Brain pericyte (primary cell): ENCODE data around the gene GKN2.
A peak's percentile ranks its signal among the peaks of the same experiment; 100 is the strongest.
"Not testable (repeated sequence)": the region's sequence is repeated elsewhere in the genome, so short reads cannot be mapped to it uniquely, and the experiment has no call there.

Experiments used
- DNase-seq: peaks from one replicate; pipeline ENCODE4 v3.0.0-alpha.2; 2012; ENCODE audit warnings: low read depth, low spot score

GKN2 gene

DNA sequence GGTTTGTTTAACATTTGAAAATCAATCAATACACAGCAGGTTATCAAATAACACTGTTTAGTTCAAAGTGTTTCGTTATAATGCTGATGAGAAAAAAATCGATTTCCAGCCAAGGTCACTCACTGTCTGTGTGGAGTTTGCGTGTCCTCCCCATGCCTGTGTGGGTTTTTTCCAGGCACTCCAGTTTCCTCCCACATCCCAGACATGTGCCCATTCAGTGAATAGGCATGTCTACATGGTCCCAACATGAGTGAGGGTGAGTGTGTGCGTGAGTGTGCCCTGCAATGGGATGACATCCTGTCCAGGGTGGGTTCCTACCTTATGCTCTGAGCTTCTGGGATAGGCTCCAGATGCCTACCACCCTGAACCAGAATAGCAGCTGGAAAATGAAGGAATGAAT lies 8.7 kb upstream of the GKN2 start:
- DNase-seq, result no peak

DNA sequence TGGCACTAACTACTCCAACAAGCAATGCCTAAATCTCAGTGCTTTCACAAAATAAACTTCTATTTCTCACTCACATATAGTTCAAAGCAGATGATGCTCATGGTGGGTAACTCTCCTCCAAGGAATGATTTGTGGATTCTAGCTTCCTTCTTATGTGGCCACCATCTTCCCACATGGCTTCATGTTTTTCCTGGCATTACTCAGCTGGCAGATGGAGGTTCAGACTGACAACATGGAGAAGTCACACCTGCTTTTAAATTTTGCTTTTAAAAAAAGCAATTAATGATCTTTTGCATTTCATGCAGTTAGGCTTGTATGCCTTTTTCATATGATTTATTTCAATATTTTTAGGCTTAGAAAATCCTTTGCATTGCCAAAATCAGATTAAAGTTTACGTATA lies 6.3 kb upstream of the GKN2 start:
- DNase-seq, result no peak

DNA sequence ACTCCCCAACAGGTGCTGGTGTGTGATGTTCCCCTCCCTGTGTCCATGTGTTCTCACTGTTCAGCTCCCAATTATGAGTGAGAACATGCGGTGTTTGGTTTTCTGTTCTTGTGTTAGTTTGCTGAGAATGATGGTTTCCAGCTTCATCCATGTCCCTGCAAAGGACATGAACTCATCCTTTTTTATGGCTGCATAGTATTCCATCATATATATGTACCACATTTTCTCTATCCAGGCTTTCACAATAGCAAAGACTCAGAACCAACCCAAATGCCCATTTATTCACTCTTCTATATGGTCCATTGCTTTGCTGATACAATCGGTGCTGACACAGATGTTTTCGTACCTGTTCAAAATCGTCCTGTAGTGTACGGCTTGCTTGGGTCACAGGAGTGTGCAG lies 2.7 kb upstream of the GKN2 start:
- DNase-seq, result not testable (repeated sequence)

- no peak for DNase-seq
These were observed 794 bp downstream of the GKN2 start for GRCh38 chr2:68951899-68952298.

- no peak for DNase-seq
These were observed 4.0 kb downstream of the GKN2 start for GRCh38 chr2:68948710-68949109.

GRCh38 chr2:68946117-68946516 lies 6.6 kb downstream of the GKN2 start:
- no peak for DNase-seq

DNA sequence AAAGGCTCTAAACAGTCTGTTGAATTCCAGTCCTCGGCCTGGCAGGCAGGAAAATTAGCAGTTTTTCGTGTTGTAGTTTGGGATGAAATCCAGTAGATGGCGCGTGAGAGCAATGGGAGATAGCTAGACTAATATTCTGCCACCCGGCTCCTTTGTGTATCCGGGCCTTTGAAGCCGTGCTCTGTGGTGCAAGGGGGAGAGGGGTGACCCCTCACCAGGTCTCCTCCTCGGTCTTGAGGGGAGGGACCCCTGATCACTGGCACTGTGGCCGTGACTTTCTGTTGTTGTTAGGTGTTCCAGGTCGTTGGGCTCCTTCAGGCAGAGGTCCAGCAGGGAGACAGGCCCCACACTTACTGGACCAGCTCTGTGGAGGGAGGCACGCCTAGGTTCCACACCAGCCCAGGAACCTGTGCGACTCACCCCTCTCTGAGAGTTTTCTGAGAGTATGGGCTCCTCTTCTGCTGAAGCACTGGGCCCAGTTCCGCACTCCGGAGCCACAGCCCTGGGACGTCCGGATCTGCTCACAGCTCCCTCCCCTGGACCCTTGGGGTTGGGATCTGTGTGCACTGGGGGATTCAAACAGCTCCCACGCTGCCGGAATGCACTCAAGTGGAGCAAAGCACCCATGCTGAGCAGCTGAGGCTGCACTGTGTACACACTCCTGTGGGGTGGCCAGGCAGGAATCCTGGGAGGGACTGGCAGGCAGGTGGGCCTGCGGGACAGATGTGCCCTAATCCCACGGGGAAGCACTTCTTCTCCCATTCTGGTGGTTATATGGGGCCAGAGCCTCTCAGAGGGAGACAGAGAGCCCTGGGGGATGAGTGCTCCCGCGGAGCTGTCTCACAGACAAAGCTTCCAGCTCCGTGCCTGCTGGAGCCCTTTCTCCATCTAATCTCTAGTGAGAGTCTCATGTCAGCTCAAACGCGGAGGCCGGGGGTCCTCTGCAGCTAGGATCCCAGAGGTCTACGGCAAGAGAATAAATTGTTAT lies 8.8 kb downstream of the GKN2 start:
- peak; percentile 40 for DNase-seq

DNA sequence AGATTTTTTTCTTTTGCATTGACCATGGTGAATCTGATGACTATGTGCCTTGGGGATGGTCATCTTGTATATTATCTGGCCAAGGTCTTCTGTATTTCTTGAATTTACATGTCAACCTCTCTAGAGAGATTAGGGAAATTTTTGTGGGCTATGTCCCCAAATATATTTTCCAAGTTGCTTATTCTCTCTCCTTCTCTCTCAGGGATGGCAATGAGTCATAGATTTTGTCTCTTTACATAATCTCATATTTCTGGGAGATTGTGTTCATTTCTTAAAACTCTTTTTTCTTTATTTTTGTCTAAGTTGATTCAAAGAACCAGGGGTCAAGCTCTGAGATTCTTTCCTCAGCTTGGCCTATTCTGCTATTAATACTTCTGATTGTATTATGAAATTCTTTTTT lies 9.9 kb downstream of the GKN2 start:
- DNase-seq, result no peak

- no peak for DNase-seq
These were observed 12.3 kb downstream of the GKN2 start for GRCh38 chr2:68940369-68940768.

GRCh38 chr2:68939962-68940361 lies 12.7 kb downstream of the GKN2 start:
- no peak for DNase-seq

GRCh38 chr2:68938938-68939337 lies 13.8 kb downstream of the GKN2 start:
- no peak for DNase-seq

DNA sequence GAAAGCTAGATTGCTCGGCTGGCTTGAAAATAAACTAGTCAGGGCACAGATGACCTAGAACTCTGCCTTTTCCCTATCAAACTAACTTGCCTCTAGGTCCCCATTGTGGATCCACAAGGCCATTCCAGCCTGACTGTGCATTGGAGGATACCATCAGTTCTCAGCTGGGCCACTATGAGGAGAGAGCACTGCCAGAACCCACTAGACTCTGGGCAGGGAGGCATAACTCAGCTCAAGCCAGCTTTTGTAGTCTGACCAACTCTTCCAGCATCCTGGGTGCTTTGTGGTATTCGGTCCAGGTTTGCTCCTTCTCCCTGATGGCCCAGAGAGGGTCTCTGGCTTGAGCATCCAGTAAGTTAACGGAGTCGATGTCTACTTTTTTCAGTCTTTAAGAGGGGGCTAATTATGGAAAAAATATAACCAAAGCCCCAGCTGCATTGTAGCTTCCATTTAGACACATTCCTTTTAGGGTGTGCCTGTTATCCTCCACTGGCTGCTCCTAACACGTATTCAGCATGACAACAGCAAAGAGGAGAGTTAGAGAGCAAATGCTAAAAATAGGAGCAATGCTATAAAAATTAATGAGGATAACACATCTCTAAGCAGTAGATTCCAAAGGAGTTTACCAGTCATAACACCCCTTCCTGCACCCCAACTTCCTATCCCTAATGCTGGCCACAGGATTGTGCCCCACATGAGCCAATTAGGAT lies 15.2 kb downstream of the GKN2 start:
- DNase-seq, result no peak

- DNase-seq, result no peak
These were observed 15.8 kb downstream of the GKN2 start for GRCh38 chr2:68936889-68937288.

- no peak for DNase-seq
These were observed 16.3 kb downstream of the GKN2 start for GRCh38 chr2:68936427-68936826.

DNA sequence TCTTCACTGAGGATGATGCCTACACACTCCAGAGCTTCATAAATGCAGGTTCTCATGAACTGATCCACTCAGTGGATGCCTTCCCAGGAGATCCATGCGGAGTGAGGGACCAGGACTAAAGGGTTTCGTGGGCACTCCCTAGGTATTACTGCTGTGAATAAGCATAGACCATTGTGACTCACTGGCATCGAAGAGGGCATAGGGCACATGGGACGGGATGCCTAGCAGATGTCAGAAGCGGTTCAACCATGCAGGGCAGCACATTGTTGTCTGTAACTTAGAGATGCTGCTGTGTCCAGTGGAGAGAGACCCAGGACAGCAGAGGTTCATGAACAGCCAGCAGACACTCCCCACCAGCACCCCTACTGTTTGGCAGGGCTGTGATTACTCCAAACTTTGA lies 17.2 kb downstream of the GKN2 start:
- DNase-seq, result no peak

GRCh38 chr2:68934021-68934420 lies 18.7 kb downstream of the GKN2 start:
- no peak for DNase-seq

GRCh38 chr2:68932402-68932801 lies 20.3 kb downstream of the GKN2 start:
- no peak for DNase-seq

DNA sequence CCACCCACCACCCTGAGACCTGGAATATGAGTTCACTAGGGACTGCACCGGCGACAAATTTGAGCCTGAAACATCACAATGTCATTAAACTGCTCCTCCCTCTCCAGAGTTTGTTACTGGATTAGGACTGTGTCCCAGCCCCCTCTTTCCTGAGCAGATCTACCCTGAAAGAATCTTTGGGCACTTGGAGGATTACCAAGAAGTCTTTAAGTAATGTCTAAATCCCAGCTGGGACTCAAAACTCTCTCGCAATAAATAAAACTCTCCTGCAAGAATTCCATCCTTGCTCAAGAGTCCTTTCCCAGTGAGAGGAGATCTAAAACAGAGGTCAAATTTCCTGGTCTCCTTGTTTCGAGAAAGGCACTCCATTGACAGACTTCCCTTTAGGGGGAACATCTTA lies 20.9 kb downstream of the GKN2 start:
- DNase-seq, result no peak

DNA sequence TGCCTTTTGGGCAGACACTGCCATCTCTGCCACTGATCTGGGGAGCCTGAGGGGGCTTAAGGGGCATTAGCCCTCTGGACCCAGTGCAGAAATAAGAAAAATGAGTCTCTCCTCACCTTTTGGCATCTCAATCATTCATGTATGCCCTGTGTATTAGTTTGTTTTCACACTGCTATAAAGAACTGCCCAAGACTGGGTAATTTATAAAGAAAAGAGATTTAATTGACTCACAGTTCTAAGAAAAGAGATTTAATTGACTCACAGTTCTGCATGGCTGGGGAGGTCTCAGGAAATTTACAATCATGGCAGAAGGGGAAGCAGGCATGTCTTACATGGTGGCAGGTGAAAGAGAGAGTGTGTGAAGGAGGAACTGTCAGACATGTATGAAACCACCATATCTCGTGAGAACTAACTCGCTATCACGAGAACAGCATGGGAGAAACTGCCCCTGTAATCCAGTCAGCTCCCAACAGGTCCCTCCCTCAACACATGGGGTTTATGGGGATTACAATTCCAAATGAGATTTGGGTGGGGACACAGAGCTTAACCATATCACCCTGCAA lies 21.5 kb downstream of the GKN2 start:
- no peak for DNase-seq

DNA sequence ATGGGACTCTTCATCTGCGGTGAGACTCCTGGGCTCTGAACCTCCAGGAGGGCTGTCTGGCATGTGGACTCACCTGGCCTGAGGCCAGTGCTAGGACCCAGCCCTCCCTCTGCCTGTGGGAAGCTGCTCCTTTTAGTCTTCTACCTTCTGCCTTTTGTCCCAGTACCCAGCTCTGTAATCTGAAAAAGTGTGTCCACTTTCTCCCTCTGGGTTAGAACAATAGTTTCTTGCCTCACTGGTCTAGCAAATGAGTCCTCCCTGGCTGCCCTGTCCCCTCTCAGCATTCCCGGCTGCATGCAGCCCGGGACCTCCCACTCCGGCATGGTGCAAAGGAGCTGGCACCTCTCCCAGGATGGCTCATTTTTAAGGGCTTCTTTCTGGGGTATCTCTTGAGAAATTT lies 25.9 kb downstream of the GKN2 start:
- DNase-seq, result no peak

- no peak for DNase-seq
These were observed 27.3 kb downstream of the GKN2 start for GRCh38 chr2:68925295-68925896.

DNA sequence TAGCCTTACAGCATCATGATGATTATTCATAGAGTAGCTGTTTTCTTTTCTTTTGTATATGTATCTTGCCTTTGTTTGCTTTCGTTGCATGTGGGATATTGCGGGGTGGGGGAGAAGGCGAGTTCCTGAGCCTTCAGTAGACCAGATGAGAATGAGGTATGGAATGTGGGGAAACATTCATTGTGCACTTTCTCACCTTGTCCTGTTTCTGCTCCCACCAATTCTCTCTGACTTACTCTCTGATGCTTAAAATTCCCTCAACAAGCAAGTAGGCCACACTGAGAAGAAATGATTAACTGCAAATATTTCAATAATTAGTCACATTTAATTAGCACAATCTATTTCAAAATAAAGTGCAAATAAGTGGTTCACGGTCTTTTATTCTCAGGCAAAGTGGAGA lies 31.0 kb downstream of the GKN2 start:
- DNase-seq, result no peak
